K562 (cell line): ENCODE measurements around the gene CHST8. TPM values are rescaled to one million over a fixed set of nuclear protein-coding genes. Genes with fewer than 3 reads are reported as not detected.

Experiments used
- ATAC-seq: fragments of 200-7000 bp; cut with Tn5 transposase; 3 replicates; pipeline ENCODE4 v1.9.1; 2020; ENCODE audit warnings: moderate library complexity
- BruUV-seq: library from RNA; stranded (reverse); fragments of 400-500 nt; replicated peaks from 2 replicates; lab custom pipeline; 2021; lab: Mats Ljungman, UMichigan
- CTCF ChIA-PET: fragments of 300-600 bp; formaldehyde crosslinking; extraction: SDS; loops from one replicate; lab custom pipeline; 2021; ENCODE audit warnings: low intra/inter-chr PET ratio; lab: Yijun Ruan, JAX
- POLR2A ChIA-PET: fragments of 300-600, 350-650 bp; sonication (Branson Sonifier 250); formaldehyde crosslinking; extraction: SDS; loops from one replicate; lab custom pipeline; 2021; ENCODE audit warnings: antibody characterized with exemption, inconsistent platforms; lab: Yijun Ruan, JAX
- DNase-seq, 4 experiments: peaks; one replicate each; pipeline versions ENCODE4 v3.0.0 to v3.0.0-alpha.2; 2011 to 2018; ENCODE audit warnings: low spot score in 3 of 4, mixed read lengths in 3 of 4; ENCODE audit errors: extremely low read depth in 1 of 4
- FAIRE-seq: peaks from 2 replicates; lab custom pipeline; 2011; peaks lifted over from hg19 to GRCh38; lab: Jason Lieb, UNC
- H2AFZ ChIP-seq: 2 replicates; pipeline ENCODE4 v1.6.0; 2011; ENCODE audit warnings: low read depth, low read length, control low read depth, inconsistent platforms
- H3K27ac ChIP-seq: fragments of 200-600 bp; 3 replicates; pipeline ENCODE4 v1.8.0; 2011; ENCODE audit warnings: low read depth, mild to moderate bottlenecking, control low read depth, inconsistent platforms, low read length, moderate library complexity, mixed read lengths; ENCODE audit errors: extremely low read depth
- H3K27me3 ChIP-seq, 2 experiments: fragments of 300-600 bp in 1 of 2; 2 replicates in 1 of 2; 3 replicates in 1 of 2; pipeline versions ENCODE4 v1.6.0 to v1.8.0; 2011; ENCODE audit warnings: inconsistent platforms in 2 of 2, low read length in 2 of 2, mild to moderate bottlenecking in 1 of 2, mixed read lengths in 1 of 2, moderate library complexity in 1 of 2; ENCODE audit not compliant: control insufficient read depth in 2 of 2, insufficient read depth in 2 of 2
- H3K36me3 ChIP-seq: fragments of 300-600 bp; 3 replicates; pipeline ENCODE4 v1.8.0; 2011; ENCODE audit warnings: mild to moderate bottlenecking, low read length, inconsistent platforms; ENCODE audit not compliant: control insufficient read depth, insufficient read depth
- H3K4me1 ChIP-seq, 2 experiments: fragments of 200-600 bp in 1 of 2; replicated peaks in 1 of 2; 2 replicates in 1 of 2; 3 replicates in 1 of 2; pipeline versions ENCODE4 v1.5.1 to v1.8.0; 2011; ENCODE audit warnings: inconsistent platforms in 2 of 2, low read length in 2 of 2, mild to moderate bottlenecking in 1 of 2, mixed read lengths in 1 of 2, moderate library complexity in 1 of 2; ENCODE audit not compliant: control insufficient read depth in 2 of 2, insufficient read depth in 2 of 2
- H3K4me2 ChIP-seq: 2 replicates; pipeline ENCODE4 v1.6.1; 2011; ENCODE audit warnings: low read length, control low read depth, inconsistent platforms, mixed read lengths; ENCODE audit not compliant: insufficient read depth
- H3K4me3 ChIP-seq: fragments of 200-600 bp; sonication (generic), shearing (Covaris generic); 2 replicates; pipeline ENCODE4 v1.5.1; 2016; ENCODE audit warnings: control low read depth, inconsistent platforms
- H3K79me2 ChIP-seq: fragments of 200-600 bp; 3 replicates; pipeline ENCODE4 v1.8.0; 2011; ENCODE audit warnings: low read length, inconsistent platforms; ENCODE audit not compliant: control insufficient read depth, insufficient read depth
- H3K9ac ChIP-seq, 2 experiments: 2 replicates each; pipeline versions ENCODE4 v1.6.0 to v1.6.1; 2011; ENCODE audit warnings: low read depth in 2 of 2, low read length in 2 of 2, control low read depth in 1 of 2, inconsistent platforms in 1 of 2, mild to moderate bottlenecking in 1 of 2, mixed read lengths in 1 of 2; ENCODE audit not compliant: insufficient read depth in 1 of 2
- H3K9me1 ChIP-seq: one replicate; pipeline ENCODE4 v1.6.0; 2011; ENCODE audit warnings: inconsistent platforms, mild to moderate bottlenecking, low read length, moderate library complexity; ENCODE audit not compliant: control insufficient read depth, insufficient read depth
- H3K9me3 ChIP-seq: replicated peaks from 2 replicates; pipeline ENCODE4 v1.5.1; 2011; ENCODE audit warnings: low read depth, low read length, inconsistent platforms; ENCODE audit not compliant: control insufficient read depth, insufficient read depth
- H4K20me1 ChIP-seq: replicated peaks from 2 replicates; pipeline ENCODE4 v1.6.1; 2011; ENCODE audit warnings: low read length, inconsistent platforms, mixed read lengths; ENCODE audit not compliant: control insufficient read depth, insufficient read depth
- ARID4B ChIP-seq: sonication (generic); formaldehyde crosslinking; IDR thresholded peaks from 2 replicates; pipeline ENCODE4 v1.8.0; 2022; ENCODE audit warnings: mild to moderate bottlenecking, missing genetic modification reagents
- DNMT1 ChIP-seq: fragments of 450-650 bp; IDR thresholded peaks from 2 replicates; pipeline ENCODE4 v1.6.1; 2016; ENCODE audit warnings: antibody characterized with exemption, mild to moderate bottlenecking
- ETS2 ChIP-seq: IDR thresholded peaks from 2 replicates; pipeline ENCODE4 v1.6.1; 2016; ENCODE audit warnings: borderline replicate concordance, missing genetic modification characterization, mild to moderate bottlenecking, moderate library complexity, missing compliant biosample characterization; ENCODE audit not compliant: poor library complexity, severe bottlenecking
- FOS ChIP-seq: IDR thresholded peaks from 3 replicates; pipeline ENCODE4 v1.6.1; 2011; ENCODE audit not compliant: insufficient read length; ENCODE audit errors: extremely low read depth
- GTF2A2 ChIP-seq: IDR thresholded peaks from 2 replicates; pipeline ENCODE4 v1.6.1; 2016; ENCODE audit warnings: mild to moderate bottlenecking, missing genetic modification characterization, missing compliant biosample characterization
- MLX ChIP-seq, 2 experiments: fragments of 450-650 bp in 1 of 2; sonication (generic) in 1 of 2; formaldehyde crosslinking; conservative IDR thresholded peaks; 2 replicates each; pipeline versions ENCODE4 v1.4.0 to v1.8.1; 2020 to 2022; ENCODE audit warnings: mild to moderate bottlenecking in 1 of 2, missing genetic modification reagents in 1 of 2
- NFATC3 ChIP-seq: fragments of 450-650 bp; IDR thresholded peaks from 2 replicates; pipeline ENCODE4 v1.6.1; 2017; ENCODE audit warnings: mild to moderate bottlenecking
- TRIM28 ChIP-seq: fragments of 450-650 bp; IDR thresholded peaks from 2 replicates; pipeline ENCODE4 v1.6.1; 2017
- ZNF3 ChIP-seq: fragments of 250-450 bp; sonication (Bioruptor Pico); IDR thresholded peaks from 2 replicates; pipeline ENCODE4 v1.5.0; 2021; ENCODE audit warnings: mild to moderate bottlenecking, moderate library complexity
- ZNF644 ChIP-seq: fragments of 200-800 bp; sonication (Bioruptor generic); IDR thresholded peaks from 2 replicates; pipeline ENCODE4 v1.6.1; 2016; ENCODE audit warnings: low read depth, missing genetic modification characterization, missing compliant biosample characterization
- ZNF76 ChIP-seq: fragments of 250-450 bp; sonication (Bioruptor Pico); IDR thresholded peaks from 2 replicates; pipeline ENCODE4 v1.4.0; 2020; ENCODE audit warnings: mild to moderate bottlenecking, moderate library complexity, borderline replicate concordance
- ZNF780A ChIP-seq: fragments of 250-450 bp; sonication (Bioruptor Pico); IDR thresholded peaks from 2 replicates; pipeline ENCODE4 v1.5.0; 2021; ENCODE audit warnings: mild to moderate bottlenecking
- WGBS: fragments of 100-300 bp; shearing (Covaris generic); methylation state at CpG from one replicate; pipeline ENCODE4 v1.1.6; 2016; ENCODE audit warnings: low coverage, mixed read lengths; ENCODE audit not compliant: insufficient coverage; ENCODE audit errors: missing lambda C conversion rate; 5-methylcytosine and 5-hydroxymethylcytosine counted together
- in situ Hi-C: fragments of 300-500 bp; cut with MboI; formaldehyde crosslinking; loops from 4 replicates; pipeline ENCODE4 v1.15.0; 2018; ENCODE audit warnings: inconsistent platforms, mixed read lengths
- intact Hi-C: fragments of 100-400 bp; cut with micrococcal nuclease; formaldehyde crosslinking; loops from 2 replicates; pipeline ENCODE4 v1.14.2; 2022
- polyA plus RNA-seq, 8 experiments: library from polyadenylated mRNA; depleted of rRNA in 4 of 8; stranded (reverse) in 5 of 8; unstranded in 3 of 8; fragments of >200 nt; fragmentation: Nextera tagmentation in 2 of 8; fragmentation: Illumina TruSeq in 1 of 8; extraction: Ambion mirVana in 2 of 8; extraction: Trizol in 1 of 8; gene quantifications; 2 replicates each; pipeline versions ENCODE4 v1.2.1 to v1.2.3, GENCODE V29; 2011 to 2014; ENCODE audit warnings: inconsistent platforms in 1 of 8, missing spikeins in 1 of 8
- total RNA-seq, 7 experiments: library from RNA; depleted of rRNA in 6 of 7; stranded (reverse); fragments of >200 nt in 6 of 7; fragmentation: Illumina TruSeq in 2 of 7; extraction: Trizol in 2 of 7; gene quantifications; 2 replicates each; pipeline versions ENCODE4 v1.2.1 to v1.2.3, GENCODE V29; 2011 to 2021; ENCODE audit warnings: low replicate concordance in 1 of 7
- TF ChIP-seq, protein P1 (sequence below): fragments of 250-450 bp; sonication (Bioruptor Pico); IDR thresholded peaks from 2 replicates; pipeline ENCODE4 v1.5.0; 2020; ENCODE audit warnings: mild to moderate bottlenecking, borderline replicate concordance
- TF ChIP-seq, protein P2 (sequence below): fragments of 250-450 bp; sonication (Bioruptor Pico); IDR thresholded peaks from 2 replicates; pipeline ENCODE4 v1.5.0; 2021

Gene CHST8
- total and polyA plus RNA-seq, 9 of the 15 experiments (the other 6 are each of a cell fraction or from before 2014, with no cell fraction given) = 0.11 TPM; not detected in 8

- H3K9me1 ChIP-seq = no peaks in the 10 kb centered on the region
- in situ Hi-C loops (no loop called here), intact Hi-C loops (no loop called here)
- CTCF ChIA-PET = no interaction called here
- POLR2A ChIA-PET = no interaction called here
- WGBS = 2% methylated on average over 5 of the region's 7 CpGs
- no peaks in the 10 kb centered on the region for H3K36me3 ChIP-seq
- no peak overlapping the region for H3K4me3 ChIP-seq
- no peak overlapping the region for H3K27ac ChIP-seq
- H3K79me2 ChIP-seq = no peaks in the 10 kb centered on the region
- DNase-seq (no peak), FAIRE-seq (no peak), ATAC-seq (no peak)
- no peak overlapping the region for H3K9ac ChIP-seq
- H2AFZ ChIP-seq = no peak overlapping the region
- H3K27me3 ChIP-seq = peaks cover 15 to 39% of the 10 kb centered on the region in 2 experiments; a peak in 2 of 5 replicates
- H3K4me1 ChIP-seq = no peaks in the 10 kb centered on the region
- 0 out of 2 replicates have a peak, but pooled peaks cover 5% of the 10 kb centered on the region for H4K20me1 ChIP-seq
- no peaks in the 10 kb centered on the region for H3K9me3 ChIP-seq
- no peak overlapping the region for H3K4me2 ChIP-seq
- no TSS peak for BruUV-seq
- TF ChIP-seq ZNF780A (CRISPR knock-in tag) (no peak), ARID4B (CRISPR knock-in tag) (no peak), MLX (CRISPR knock-in tag; conservative IDR thresholded peaks at IDR 0.05) (no peak), GTF2A2 (tag) (no peak), ZNF3 (CRISPR knock-in tag) (no peak), NFATC3 (no peak), ZNF76 (CRISPR knock-in tag) (no peak), ETS2 (tag) (no peak), TRIM28 (no peak), DNMT1 (no peak), FOS (no peak), ZNF644 (tag) (no peak)
- TF ChIP-seq, protein P1, sequence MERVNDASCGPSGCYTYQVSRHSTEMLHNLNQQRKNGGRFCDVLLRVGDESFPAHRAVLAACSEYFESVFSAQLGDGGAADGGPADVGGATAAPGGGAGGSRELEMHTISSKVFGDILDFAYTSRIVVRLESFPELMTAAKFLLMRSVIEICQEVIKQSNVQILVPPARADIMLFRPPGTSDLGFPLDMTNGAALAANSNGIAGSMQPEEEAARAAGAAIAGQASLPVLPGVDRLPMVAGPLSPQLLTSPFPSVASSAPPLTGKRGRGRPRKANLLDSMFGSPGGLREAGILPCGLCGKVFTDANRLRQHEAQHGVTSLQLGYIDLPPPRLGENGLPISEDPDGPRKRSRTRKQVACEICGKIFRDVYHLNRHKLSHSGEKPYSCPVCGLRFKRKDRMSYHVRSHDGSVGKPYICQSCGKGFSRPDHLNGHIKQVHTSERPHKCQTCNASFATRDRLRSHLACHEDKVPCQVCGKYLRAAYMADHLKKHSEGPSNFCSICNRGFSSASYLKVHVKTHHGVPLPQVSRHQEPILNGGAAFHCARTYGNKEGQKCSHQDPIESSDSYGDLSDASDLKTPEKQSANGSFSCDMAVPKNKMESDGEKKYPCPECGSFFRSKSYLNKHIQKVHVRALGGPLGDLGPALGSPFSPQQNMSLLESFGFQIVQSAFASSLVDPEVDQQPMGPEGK (CRISPR knock-in tag) = no peak
- TF ChIP-seq, protein P2, sequence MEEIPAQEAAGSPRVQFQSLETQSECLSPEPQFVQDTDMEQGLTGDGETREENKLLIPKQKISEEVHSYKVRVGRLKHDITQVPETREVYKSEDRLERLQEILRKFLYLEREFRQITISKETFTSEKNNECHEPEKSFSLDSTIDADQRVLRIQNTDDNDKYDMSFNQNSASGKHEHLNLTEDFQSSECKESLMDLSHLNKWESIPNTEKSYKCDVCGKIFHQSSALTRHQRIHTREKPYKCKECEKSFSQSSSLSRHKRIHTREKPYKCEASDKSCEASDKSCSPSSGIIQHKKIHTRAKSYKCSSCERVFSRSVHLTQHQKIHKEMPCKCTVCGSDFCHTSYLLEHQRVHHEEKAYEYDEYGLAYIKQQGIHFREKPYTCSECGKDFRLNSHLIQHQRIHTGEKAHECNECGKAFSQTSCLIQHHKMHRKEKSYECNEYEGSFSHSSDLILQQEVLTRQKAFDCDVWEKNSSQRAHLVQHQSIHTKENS (CRISPR knock-in tag) = no peak
These were observed 20.3 kb downstream of the CHST8 start for GRCh38 chr19:33641956-33642498.
